CMK (cell line): ENCODE measurements around the gene CCDC93.
"Not testable (repeated sequence)": the region's sequence is repeated elsewhere in the genome, so short reads cannot be mapped to it uniquely, and the experiment has no call there.

Source experiments
- DNase-seq: peaks from one replicate; pipeline ENCODE4 v3.0.0-alpha.2; 2010; ENCODE audit warnings: low read depth

CCDC93 gene

DNA sequence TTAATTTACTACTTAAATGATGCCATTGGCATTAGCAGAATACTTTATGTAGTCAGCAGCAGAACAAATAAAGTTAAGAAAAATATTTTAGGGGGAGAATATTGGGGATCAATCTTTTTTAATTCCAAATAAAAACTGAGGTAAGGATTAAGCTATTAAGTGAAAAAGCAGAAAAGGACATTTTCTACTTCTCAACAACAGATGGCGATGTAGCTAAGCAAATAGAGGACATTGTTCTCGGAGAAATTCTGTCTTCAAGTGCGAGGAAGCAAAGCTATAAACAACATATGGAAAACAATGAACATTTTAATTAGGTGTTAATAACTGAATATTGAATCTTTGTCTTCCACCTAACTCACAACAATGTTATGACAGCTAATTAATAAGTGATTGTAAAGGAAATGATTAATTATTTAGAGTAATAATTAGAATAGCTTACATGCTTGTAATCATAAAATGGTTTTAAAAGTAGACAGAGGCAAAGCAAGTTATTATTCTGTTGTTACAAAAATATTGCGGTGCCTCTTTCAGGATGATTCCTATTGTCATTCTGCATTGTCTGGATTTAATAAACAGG, 32.9 kb upstream of the CCDC93 start:
- DNase-seq, result no peak

DNA sequence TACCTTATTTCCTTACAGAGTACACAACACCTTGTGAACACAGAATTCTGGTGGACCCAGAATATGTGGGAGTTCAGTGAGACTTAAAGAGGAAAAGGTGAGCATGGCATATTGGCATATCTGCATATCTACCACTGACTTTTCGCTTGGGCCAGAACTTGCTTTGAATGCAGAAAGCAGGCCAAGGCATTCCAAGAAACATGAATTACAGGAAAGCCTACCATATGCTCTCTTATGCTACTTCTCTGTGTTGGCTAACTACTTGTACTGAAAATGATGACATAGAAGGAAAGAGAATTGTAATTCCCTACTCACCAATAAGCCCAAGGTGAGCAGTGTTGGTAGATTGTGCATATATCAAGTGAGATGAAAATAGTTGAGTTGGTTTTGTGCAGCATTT, 31.4 kb upstream of the CCDC93 start:
- no peak for DNase-seq

DNA sequence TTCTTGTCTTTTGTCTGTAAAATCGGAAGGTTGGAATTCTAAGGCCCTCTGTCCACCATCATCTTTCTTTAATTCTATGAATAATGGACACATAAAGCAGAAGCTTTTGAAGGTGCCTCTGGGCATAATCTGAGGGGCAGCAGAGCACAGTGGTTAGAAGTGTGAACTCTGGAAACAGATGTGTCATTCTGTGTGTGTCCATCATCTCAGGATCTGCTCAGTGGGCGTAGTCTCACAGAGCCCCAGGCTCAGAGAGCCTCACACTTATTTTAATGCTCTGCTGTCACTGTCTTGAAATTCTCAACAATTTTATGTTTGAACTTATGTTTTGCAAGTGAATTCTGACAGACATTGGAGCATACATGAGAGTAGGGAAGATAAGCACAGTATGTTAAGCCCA, 31.0 kb upstream of the CCDC93 start:
- no peak for DNase-seq

DNA sequence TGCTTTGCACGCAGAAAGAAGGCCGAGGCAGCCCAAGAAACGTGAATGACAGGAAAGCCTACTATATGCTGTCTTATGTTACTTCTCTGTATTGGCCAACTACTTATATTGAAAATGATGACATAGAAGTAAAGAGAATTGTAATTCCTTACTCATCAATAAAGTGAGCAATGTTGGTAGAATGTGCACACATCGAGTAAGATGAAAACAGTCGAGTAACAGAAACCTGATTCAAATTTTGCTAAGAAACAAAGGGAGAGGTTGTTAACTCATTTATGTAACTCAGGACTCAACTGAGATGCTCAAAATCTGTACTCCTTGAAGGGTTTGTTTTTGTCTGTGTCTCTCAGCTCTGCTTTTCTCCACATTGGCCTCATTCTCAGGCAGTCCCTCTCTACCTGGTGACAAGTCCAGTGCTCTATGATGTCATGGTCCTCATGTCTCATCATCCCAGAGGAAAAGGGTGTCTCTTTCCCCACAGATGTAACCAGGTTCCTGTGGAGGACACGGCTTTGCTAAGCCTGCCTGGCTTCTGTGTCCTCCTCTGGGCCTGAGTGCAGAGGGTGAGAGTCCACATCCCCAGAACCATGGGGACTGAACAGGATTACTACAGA, 30.3 kb upstream of the CCDC93 start:
- no peak for DNase-seq

DNA sequence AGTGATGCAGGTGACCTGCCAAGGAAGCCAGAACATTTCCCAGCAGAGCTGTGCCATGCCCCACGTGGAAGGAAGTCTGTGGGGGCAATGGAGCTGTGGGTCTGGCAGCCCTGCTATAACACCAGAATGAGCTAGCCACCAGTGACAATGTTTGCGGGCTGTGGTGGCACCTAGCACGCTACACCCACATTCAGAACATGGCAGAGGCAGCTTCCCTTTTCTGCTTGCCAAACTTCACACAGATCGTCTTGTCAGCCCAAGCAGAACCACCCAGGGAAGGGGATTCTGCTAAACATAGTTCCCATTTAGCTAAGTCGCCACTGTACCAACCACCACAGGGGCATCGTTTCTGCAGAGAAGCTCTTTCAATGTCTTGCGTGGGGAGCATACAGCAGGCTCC, 27.0 kb upstream of the CCDC93 start:
- no peak for DNase-seq

DNA sequence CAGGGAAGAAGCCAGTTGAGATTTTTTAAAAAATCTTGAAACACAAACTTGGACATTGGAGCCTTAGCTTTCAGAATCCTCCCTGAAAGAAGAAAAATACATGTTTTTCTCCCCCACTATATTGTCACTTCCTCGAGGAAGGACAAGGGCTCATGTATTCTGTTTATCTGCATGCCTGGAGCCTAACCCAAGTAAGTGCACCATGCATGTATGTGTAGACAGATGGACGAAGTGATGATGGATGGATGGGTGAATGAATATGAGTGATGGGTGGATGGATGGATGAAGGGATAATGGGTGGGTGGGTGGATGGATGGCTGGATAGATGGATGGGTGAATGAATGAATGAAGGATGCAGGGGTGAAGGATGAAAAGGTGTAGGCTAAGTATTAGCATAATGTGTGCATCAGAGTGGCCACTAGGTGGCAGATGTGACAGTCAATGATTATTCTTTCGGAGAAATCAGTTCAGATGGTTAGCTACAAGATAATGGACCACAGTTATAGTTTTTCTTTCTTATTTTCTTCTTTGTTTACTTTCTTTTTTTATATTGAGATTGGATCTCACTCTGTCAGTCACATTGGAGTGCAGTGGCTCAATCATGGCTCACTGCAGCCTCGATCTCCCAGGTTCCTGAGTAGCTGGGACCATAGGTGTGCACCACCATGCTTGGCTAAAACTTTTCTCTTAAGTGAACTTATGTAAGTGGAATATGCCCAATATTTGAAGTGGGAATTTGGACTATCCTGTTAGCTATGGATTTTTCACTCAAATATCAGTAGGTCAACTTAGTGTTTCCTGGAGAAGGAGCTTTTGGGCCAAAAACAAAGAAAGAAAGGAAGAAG, 18.5 kb upstream of the CCDC93 start:
- no peak for DNase-seq

DNA sequence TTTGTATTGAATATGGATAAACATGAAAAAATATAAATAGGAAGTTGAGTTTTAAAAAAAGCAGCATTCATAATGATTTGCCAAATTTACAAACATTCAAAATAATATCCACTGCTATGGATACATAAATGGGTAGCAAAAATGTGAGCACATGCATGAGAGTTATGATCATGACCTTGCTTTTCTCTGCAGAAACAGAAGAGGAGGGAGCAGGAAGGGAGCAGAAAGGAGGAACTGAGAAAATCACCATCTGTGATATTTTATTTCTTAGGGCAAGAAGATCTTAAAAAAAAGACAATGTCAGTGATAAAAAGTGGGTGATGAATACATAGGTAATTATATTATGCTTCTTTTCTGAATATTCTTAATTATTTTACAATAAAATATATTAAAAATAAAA, 17.7 kb upstream of the CCDC93 start:
- no peak for DNase-seq

DNA sequence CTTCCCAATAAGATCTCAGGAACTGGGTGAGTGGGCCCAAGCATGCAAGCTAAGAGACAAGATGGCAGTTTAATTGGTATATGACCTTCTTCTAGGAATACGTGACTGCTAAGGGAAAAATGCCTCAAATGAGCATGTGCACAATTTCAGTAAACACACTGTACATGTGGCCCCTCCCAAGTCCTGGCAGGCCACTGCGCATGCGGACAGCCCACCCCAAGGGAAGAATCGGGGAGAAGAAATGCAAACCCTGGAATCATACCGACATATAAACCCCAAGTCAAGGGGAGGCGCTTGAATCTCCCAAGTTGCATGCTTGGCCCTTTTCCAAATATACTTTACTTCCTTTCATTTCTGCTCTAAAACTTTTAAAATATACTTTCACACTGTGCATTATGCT, 15.2 kb upstream of the CCDC93 start:
- no peak for DNase-seq

DNA sequence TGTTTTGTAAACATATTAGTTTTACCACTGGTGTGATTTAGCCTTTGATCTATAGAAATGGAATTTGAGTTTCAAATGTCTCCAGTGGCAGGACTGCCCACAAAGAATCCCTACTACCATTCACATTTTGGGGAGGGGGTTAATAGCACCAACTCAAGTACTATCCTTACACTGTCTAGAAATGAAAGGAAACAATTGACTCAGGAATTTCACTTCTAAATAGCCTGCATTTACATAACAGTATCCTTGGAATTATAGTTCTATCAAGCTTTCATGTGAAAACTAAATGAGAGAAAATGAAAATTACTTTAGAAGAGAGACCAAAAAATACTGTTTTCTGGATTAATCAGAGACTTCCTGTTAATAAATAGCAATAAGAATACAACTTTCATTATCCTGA, 7.5 kb upstream of the CCDC93 start:
- no peak for DNase-seq

DNA sequence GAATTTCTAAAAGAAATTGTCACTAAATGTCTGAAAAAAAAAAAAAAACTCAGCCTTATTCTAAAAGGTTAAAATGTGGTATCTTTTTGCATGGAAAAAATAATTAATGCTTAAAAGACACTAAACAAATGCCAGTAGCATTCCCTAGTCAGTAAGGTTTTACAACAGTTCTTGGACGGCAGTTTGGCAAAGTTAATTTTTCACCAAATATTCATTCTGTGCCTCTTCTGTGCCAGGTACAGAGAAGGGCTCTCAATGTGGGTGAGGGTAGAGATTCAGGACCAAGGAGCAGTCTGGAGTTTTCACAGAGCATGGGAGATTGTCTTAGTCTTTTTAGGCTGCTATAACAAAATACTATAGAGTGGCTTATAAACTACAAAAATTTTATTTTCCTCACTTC, 6.0 kb upstream of the CCDC93 start:
- DNase-seq, result no peak

DNA sequence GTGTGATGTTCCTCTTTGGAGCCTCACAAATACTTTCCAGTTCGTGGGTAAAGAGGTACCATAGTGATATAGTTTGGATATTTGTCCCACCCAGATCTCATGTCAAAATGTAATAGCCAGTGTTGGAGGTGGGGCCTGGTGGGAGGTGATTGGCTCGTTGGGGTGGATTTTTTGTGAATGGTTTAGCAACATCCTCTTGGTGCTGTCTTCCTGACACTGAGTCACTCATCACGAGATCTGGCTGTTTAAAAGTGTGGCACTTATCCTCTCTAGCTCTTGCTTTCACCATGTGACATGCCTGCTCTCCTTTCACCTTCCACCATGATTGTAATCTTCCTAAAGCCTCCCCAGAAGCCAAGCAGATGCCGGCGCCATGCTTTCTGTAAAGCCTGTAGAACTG, 3.0 kb upstream of the CCDC93 start:
- no peak for DNase-seq

DNA sequence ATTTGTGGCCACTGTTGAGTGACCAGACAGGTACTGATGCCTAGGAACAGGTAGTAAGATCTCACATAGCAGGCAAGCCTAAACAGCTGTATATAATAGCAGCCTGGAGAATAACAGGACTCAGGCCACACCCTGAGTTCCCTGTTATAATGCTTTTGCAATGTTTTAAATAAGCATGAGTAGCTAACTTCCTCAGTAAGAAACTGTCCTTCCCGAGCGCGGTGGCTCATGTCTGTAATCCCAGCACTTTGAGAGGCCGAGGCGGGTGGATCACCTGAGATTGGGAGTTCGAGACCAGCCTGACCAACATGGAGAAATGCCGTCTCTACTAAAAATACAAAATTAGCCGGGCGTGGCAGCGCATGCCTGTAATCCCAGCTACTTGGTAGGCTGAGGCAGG, 1.9 kb upstream of the CCDC93 start:
- DNase-seq, result not testable (repeated sequence)

DNA sequence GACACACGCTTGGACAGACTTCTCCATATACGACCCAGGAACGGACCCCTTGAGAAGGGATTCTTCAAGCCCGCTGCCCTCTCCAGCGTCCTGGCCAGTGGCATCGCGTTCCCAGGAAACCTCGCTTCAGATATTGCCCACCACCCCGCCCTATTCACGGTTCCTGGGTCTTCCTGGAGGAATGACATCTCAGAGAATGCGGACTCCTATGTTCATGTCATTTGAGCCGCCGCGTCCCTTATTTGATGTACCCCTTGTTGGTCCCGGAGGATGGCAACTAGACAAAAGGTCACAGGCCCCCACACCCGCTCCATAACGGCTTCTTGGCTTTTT, 588 bp upstream of the CCDC93 start:
- DNase-seq, result no peak

DNA sequence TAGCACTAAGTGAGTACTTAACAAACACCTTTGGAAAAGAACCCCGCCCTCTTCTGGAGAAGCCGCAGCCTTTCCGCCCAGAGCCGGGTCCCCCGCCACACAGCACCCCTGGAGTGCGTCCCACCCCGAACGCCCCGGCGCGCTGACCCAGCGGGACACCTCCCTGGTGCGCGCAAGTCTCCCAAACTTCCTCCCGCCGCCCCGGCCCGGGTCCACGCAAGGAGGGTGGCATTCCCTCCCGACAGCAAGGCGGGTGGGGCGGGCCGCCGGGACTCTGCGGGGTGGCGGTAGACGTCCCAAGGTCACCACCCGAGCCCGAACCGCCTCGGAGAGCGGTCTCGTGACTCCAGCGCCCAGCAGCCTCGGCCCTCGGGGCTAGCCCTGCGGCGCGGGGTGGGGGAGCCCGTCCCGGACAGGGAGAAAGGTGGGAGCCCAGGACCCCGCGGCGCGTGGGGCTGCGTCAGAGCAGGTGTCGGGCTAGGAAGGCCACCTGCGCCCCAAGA, 598 bp downstream of the CCDC93 start:
- DNase-seq, result no peak

DNA sequence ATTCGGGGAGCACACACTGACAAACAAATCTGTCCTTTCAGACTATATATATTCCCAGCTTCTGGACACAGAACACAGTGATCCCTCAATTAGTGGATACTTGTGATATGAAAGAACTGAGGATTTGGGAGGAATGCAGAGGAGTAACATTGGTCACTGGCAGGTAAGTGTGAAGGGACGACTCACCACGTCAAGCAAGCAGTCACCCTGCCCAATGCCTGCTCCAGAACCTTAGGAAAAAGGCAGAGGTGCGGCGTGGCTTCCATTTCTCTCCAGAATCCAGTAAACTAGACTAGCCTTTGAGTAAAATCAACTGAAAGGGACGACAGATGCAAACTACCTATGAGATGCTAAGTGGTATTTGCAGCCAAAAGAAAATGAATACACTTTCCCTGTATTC, 1.1 kb downstream of the CCDC93 start:
- no peak for DNase-seq

DNA sequence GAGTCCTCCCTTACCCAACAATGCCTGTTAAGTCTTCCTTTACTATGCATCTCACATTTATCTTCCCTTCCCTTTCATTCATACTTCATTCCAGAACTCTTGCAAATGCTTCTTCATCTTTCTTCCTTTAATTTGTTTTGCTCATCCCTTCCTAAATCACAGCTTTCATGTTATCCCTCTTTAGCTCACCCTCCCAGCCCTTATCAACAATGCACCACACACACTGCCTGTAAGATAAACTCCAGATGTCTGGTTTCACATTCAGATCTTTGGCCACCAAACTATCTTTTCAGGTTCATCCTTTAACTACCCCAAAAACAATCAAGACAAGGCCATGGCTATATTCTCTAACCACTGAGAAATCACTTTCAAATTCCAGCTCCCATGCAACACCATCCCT, 3.4 kb downstream of the CCDC93 start:
- no peak for DNase-seq

DNA sequence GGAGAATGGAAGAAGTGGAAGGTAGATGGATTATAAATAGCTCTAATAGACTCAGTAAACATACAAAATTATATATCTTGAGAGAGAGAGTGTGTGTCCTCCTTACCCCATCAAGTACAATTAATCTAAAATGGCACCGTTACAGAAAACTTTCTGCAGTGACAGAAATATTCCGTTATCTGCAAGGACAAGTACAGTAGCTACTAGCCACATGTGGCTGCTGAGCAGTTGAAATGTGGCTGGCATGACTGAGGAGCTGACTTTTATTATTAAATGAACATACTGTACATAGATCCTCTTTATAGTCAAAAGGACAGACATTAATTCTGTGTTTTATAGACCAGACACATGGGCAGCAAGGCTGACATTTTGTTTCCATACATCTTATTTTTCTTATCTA, 7.0 kb downstream of the CCDC93 start:
- DNase-seq, result no peak

DNA sequence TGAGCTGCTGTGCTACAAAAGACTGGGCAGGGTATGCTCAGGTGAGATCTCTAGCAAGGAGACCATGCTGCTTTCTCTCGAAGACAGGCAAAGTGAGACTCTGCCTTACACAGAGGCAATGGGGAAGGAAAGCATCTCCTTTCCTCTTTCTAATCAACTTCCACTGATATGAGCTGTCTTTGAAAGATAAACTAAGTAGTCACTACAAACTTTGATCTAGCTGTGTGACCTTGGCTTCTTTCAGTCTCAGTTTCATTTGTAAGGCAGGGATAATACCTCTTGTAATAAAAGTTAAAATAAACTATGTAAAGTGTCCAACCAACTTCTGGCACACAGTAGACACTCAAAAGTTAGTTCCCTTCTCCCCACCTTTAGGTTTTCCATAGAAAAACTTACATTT, 7.5 kb downstream of the CCDC93 start:
- no peak for DNase-seq

DNA sequence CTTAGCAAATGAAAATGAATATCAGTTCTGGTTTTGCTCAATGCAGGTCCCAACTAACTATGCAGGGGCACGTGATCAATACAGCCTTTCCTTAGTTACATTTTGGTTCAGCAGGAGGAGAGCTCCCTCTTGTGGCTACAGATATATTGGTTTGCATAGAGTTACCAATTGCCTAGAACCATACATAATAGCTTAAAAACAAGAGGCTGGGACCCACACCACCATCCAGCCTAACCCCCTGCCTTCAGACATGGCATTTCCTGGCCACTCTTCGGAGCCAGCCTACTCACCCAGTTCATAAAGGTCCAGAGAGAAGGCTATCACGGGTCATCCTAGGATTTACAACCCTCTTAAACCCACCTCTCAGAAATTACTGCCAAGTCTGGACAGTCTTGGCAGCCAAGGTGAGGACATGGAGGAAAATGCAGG, 10.5 kb downstream of the CCDC93 start:
- peak; percentile 35 for DNase-seq

DNA sequence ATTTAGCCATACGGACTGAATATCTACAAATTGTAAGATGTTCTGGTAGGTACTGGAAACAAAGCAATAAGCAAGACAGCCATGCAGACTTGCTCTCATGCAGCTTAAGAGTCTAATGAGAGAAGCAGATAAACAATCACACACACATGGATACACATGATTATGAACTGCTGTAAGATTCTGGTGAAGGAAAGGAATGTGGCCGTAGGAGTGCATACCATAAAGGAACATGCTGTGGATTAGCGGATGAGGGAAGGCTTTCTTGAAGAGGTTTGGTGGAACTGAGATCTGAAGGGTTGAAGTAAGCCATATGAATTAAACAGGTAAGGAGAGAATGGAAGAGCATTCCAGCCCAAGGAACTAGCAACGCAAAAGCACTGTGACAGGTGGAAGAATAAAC, 13.8 kb downstream of the CCDC93 start:
- DNase-seq, result no peak

DNA sequence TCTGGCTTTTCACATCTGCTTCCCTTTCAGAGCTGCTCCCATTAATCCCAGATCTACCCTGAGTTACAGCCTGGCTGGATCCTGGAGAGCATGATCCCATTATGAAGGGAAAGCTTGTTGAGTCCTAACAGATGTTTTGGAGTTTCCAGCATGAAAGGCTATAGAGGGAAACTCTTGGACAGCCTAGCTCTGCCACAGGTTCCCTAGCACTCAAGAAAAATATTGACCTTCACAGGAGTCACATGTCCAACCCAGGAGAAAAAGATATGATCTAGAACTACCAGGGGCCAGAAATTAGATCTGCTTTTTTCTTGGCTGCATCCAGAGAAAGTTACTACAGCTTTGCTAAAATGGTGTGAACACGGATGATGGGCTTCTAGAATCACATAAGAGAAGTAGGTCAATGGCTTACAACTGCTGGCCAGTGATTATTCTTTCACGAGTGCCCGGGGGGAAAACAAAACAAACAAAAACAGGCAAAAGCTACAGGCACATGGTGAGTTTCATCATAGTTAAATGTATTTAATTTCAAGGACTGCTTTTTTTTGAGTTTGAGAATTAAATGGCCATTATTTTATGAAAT, 15.9 kb downstream of the CCDC93 start:
- no peak for DNase-seq

DNA sequence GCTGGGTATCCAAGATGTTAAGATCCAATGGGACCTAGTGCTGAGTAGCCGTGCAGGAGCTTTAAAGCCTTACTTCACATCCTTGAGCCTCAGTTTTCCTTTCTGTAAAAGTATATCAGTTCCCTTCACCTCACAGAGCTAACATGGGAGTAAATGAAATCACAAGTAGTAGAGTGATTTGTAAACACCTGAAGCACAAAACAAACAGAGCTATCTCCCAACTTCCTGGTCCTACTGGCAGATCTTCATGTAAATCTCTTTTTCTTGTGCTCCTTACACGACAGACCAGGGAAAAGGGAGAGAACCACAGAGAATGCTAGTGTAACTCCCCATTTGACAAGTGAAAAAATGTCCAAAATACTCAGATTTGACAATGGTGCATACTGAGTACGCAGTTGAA, 17.3 kb downstream of the CCDC93 start:
- DNase-seq, result no peak

DNA sequence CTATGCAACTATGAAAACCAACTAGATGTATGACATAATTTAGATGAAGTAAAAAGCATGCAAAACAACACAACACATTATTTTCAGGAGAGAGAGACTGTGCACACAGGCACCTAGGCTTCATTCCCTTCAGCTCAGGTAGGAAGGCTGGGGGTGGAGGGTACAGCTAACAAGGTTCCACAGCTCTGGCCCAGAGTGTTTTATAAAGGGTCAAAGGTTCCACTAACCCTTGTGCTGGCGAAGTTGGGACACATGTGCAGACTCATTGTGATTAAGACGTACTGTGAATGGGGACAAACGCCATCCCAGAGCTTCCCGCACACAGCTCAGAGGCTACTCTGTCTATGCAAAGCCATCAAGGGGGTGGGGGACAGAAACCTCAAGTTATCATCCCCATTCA, 19.1 kb downstream of the CCDC93 start:
- DNase-seq, result no peak
